CD4-positive, alpha-beta T cell treated with Interleukin-12 subunit alpha and Interleukin-12 subunit beta, for 1 hour (primary cell): ENCODE data around the gene CAMTA1.
"Not testable (repeated sequence)": the region's sequence is repeated elsewhere in the genome, so short reads cannot be mapped to it uniquely, and the experiment has no call there.

Experiments
- DNase-seq: peaks from one replicate; pipeline ENCODE4 v3.0.0-alpha.2; 2020

Gene CAMTA1

DNA sequence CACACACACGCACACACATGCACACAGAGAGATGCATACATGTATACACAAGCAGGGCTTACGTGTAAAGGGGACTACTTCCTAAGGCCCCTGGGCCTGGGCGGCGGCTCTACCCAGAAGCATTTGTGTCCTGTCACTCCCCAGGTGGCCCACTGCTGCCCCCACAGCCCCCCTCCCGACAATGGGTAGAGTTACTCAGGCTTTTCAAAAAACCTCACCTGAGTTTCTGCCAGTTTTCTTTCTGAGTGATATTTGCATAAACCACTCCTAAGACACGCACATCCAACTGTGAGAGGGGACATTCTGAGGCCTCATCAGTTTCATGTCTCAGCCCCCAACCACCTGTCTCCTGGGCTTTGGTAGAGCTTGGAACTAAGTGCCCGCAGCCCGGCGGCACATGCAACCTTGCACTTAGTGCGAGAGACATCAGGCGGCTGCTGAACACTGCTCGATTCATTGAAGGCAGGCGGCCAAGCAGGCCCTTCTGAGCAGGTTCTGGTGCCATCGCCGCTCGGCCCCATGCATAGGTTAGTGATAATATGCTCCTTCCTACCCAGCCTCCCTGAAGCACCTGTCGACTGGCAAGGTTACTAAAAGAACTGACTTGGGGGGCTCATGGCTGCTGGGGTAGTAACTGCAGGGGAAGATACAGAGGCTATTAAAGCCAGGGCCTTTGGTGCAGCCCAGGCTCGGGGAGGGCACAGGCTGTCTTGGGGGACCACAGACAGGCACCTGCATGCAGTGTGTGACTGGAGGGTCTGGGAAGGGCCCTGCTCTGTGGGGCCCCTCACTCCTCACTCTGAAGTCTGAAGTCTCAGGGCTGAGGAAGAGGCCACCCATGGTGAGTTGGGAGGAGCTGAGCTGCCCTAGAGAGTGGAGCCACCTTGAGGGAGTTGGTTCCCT is 621.6 kb downstream of the CAMTA1 start:
- no peak for DNase-seq

DNA sequence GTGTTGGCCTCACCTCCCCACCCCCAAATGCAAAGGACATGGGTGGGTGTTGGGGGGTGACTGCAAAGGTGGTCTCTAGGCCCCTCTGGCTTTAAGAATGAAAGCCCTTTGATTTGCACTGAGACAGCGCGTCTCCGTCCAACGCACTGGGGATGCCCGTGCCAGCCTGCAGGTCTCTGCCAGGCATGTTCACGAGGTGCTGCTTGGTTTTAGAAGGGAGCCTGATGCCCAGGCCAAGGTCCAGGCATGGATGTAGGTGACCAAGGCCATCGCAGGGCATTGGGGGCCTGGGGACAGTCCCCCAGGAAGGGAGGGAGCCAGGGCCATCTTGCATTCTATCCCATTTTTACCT is 622.3 kb downstream of the CAMTA1 start:
- no peak for DNase-seq

DNA sequence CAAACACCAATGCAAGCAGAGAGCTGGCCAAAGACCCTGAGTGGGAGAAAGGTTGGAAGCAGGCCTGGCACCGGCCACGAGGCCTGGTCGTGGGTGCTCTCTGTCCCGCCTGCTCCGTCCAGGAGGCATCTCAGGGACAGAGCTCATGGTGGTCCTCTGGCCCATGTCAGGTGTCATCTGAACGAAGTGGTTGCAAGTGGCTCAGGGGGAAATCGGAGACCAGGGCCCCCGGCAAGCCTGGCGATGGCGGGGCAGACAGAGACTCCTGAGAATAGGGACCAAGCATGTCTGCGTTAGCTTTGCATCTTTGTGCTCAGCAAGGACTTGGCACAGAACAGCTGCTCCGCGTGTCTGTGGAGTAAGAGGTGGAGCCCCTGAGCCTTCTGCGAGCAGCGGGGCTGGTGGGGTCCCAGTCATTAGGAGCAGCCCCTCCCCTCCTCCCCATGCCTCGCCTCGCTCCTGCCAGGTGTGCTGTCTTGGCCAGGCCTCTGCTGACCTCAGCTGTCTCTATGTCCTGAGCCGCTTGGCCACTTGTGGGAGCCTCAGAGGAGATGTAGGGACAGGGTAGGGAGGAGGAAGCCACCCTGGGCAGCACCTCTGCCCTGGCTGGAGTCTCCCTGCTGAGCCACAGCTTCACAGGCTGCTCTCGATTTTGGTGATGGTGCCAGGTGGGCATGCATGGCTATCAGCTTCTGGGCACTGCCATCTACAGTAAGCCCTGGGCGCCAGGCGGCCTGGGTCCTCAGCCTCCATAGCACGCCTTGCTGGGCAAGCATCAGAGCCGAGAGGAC is 622.9 kb downstream of the CAMTA1 start:
- no peak for DNase-seq

DNA sequence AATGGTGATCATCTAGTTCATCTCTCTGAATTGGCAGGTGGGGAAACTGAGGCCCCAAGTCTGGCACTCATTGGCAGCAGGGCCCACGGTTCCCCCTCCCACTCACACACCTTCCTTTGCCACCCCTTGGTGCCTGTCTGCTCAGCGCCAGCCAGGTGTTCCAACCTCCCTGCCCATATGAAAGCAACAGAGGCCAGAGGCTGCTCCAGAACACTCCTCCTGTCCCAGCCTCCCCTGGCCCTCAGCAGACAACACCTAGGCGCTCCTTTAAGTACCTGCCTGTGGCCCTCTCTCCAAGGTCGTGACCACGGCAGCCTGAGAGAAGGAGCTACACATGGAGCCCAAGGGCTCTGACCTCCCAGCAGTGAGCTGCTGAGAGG is 623.5 kb downstream of the CAMTA1 start:
- no peak for DNase-seq

DNA sequence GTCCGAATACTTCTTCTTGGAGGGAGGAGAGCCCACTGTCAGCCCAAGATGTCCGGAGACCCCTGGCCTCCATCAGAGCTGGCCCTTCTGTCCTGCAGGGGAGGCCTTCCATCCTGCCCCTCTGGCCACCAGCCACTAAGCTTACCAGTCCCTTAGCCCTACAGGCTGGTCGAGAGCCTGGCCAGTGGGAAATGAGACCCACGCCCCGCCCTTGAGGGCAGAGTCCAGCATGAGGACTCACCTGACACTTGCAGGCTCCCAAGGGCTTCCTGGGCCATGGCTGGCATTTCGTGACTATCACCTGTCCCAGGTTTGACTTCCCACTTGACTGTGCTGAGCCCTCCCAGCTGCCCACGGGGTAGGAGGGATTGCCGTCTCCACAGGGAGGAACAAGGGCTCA is 624.0 kb downstream of the CAMTA1 start:
- no peak for DNase-seq

DNA sequence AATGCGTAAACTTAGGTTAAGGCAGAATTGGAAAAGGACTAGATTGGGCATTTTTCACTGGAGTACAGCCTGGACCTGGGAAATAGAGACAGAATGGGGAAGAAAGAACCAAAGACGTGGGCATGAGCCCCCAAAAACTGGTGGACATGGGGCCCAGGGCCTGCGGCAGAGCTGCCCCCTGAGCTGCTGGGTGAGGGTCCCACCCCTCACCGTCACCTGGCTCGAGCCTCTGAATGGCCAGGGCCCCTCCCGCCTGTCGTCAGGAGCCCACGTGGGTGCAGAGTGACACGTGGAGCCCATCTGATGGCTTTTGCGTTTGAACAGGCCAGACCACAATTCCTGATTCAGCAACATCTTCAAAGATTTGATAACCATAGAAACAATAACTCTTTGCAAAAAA is 624.9 kb downstream of the CAMTA1 start:
- DNase-seq: no peak

DNA sequence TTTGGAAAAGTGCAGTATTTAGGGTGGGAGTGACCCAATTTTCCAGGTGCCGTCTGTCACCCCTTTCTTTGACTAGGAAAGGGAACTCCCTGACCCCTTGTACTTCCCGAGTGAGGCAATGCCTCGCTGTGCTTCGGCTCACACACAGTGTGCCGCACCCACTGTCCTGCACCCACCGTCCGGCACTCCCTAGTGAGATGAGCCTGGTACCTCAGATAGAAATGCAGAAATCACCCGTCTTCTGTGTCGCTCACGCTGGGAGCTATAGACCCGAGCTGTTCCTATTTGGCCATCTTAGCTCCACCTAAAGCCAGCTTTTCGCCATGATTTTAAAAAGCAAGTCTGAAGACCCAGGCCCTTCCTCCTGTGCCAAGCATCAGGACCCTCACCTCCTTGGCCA is 632.4 kb downstream of the CAMTA1 start:
- not testable (repeated sequence) for DNase-seq

DNA sequence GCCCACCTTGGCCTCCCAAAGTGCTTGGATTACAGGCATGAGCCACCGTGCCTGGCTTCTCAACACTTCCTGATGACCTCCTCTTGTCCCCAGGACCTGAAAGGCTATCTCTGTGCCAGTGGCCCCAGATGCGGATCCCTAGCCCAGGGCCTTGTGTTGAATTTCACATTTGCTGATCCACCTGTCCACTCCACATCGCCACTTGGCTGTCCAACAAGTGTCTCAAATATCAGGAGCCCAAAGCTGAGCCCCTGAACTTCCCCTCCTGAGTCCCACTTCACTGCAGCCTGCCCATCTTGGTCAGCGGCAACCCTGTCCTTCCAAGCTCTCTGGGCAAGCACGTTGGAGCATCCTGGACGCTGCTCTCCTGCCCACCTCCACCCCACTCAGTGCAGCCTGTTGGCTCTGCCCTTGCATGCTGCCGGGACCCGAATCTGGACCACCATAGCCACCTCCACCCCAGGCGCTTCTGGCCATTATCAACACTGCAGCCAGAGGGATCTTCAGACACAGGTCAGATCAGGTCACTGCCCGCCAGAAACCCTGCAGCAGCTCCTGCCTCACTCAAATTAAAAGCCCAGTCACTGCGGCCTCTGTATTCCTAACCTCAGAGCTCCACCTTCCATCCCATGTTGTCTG is 633.3 kb downstream of the CAMTA1 start:
- DNase-seq: no peak

DNA sequence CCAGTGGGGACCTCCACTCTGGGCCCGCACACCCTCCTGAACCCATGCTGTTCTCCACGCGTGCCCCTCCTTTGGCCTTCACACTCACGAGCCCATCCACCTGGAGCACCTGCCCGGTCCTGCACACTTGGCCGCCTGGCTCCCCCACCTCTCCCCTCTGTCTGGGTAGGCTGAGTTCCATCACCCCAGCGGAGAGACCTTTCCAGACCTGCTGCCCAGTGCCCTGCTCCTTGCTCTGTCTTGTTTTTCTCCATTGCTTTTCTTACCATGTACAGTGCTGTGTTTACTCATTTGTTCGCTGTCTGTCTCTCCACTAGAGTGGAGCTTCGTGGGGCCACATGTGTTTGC is 634.8 kb downstream of the CAMTA1 start:
- no peak for DNase-seq

DNA sequence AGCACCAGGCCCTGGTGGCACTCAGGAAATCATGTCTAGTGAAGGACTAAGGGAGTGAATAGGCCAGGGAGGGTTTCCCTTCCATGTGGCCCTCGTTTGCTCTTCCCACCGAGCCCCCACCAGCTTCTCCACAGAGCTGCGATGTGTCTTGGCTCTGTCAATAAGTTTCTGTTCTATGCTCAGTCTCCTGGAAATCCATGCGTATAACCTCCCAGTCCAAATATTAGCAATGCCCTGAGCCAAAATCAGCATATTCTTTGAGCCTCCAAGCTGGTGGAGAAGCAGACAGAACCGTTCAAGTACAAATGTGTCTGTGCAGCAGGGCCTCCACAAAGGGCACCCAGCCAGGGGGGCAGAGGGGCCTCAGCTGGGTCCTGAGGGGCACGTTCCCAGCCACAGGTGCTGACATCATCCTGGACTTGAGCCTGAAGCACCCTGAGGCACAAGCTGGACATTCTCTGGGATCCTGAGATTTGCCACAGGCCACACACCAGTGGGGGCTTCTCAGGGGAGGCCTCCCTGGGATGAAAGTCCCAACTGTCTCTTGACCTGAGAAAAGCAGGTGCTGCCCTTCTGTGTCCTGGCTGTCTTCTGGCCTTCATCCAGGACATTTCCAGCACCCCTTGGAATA is 635.3 kb downstream of the CAMTA1 start:
- no peak for DNase-seq

DNA sequence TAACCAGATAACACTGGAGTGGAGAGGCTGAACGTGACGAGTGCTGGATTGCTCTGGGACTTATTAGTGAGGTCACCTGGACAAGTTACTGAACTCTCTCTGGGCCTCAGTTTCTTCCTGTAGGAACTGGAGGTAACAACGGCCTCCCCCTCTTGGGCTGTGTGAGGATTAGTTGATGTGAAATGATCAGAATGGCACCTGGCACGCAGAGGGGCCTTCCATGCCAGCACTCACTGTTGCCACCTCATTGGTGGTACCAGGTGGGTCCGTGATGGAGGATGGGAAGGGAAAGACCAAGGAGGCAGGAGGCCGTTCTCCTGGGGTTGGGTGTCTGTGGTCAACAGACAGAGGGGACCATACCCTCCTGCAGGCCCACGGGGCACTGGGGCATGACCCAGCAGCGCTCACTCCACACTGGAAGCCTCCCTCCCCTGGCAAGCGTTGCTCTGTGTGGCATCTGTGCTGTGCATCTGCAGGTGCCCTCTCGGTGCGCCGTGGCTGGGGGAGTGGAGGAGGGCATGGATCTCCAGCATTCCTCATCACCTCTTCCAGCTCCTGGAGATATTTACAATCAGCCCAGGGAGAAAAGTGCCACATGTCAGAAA is 636.3 kb downstream of the CAMTA1 start:
- DNase-seq: no peak

DNA sequence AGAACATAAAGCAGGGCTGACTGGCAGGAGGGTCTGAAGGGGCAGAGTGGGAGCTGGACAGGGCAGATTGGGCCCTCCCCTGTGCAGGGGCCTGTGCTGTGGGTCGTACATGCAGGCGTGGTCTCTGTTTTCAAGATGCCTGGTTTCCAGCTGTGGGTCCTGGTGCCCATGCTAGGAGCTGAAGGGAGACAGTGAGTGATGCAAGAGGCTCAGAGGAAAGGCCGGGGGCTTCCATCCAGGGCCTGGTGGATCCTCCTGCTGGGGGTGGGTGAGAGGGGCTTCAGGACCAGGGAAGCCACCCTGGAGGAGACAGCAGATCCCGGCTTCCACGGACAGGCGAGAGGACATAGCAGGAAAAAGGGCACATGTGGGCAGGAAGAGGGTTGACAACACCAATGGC is 636.8 kb downstream of the CAMTA1 start:
- DNase-seq: no peak

DNA sequence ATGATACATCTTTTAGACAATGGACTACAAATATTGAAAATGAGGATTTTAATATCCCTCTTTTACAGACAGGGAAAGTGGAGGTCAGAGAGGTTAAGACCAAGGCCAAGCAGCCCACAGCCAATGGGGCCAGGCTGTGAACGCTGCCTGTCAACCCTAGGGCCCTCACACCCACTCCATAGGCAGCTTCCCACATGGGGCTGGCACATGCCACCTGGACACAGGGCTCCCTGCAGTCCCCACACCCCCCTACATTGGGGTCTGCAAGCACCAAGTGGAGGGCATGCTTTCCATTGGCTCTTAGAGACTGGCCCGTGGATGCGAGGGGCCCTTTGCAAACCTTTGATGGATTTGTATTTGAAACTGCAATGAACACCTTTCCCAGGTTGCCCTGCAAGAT is 637.3 kb downstream of the CAMTA1 start:
- DNase-seq: no peak

DNA sequence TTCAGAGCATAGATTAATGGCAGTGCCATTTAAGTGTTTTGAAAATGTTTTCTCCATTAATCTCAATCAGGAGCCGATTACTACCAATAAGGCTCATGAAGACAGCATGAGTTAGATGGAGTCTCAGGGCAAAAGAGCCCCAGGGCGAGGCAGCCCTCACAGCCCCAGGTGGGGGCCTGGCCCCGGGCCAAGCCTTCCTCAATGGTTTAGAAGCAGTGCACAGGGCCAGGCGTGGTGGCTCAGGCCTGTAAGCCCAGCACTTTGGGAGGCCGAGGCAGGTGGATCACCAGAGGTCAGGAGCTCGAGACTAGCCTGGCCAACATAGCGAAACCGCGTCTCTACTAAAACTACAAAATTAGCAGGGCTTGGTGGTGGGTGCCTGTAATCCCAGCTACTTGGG is 637.7 kb downstream of the CAMTA1 start:
- no peak for DNase-seq

DNA sequence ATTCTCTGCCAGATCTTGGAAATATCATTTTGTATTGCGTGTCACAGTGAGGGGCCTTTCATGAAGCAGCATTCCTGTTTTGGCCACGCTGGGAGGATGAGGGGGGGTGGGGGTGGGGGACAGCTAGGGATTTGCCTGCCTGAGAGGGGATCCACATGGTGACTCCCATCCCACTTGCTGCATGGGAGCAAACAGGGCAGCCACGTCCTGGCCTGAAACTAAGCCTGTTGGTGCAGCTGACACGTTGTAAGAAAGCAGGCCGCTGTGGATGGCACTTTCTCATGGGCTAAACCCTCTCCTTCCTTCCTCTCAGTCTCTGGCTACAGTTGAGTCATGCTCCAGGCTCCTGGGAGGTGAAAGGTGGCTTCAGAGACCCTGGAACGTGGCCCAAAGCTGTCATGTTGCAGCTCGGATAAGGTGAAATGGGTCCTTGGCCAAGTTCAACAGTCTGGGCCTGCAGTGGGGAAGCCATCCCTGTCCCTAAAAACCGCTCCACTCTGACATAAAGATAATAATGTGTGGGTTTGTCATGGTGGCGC is 639.2 kb downstream of the CAMTA1 start:
- DNase-seq: no peak

DNA sequence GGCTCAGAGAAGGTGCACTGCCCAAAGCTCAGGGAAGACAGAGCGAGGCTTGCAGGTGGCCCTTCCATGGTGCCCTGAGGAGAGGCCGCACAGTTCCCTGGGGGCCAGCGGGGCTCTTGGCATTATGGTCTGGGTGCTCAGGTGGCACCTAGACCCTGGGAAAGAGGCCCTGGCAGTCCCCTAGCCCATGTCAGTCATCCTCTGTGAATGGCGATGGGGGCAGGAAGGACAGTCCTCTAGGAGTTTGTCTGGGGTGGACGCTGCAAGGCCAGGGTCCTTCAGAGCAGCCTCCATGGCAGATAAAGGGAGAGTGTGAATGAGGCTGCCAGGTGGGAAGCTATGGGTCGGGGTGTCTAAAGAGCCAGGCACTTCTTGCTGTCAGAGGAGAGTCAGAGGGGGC is 640.0 kb downstream of the CAMTA1 start:
- no peak for DNase-seq

DNA sequence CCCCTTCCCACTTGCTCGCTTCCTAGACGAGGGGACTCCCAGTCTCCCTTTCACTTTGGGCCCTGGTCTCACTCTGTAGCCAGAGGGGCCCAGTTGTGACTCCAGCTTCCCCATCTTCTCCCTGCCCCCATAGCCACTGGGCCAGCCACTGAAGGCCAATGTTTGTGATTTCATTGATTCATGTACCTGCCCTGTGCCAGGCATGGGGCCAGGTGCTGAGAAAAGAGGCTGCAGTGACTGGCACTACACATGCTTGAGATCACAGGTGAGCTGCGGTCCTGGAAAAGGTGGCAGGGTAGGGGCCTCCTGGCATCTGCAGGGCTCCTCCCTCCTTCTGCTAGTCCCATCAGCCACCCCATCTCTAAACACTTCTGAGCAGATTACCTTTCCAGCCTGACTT is 640.5 kb downstream of the CAMTA1 start:
- no peak for DNase-seq

DNA sequence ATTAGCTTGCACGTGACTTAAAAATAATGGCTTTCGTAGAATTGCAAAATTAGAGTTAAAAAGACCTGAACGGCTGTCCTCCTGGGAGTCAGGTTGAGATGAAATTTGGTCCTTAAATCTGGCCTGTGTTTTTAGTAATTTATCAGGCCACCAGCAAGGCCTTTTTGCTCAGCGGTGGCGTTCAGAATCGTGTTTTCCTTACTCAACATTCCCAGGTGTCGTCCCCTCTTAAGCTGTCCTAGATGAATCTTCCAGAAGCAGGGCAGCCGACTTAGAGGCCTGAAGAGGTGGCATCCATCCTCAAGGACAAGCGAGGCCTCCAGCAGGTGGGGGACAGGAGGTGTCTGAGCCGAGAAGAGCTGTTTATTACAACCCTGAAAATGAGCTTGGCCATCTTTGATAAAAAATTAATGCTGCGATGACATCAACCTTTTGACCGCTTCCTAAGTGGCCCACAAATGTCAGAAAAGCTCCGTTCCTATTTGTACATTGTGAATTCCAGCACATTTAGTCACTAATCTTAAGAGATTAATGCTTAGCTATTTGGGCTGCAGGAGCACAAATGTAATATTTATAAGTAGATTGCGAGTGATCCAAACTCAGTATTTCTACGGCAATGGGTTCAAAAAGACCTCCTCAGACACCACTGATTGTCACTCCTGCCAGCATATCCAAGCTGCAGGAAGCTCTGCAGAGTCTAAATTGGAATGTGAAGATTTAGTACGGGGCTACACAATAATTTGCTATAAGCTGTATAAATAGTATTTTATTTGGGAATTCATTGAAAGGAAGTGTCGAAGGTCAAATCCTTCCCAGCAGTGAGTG is 641.7 kb downstream of the CAMTA1 start:
- no peak for DNase-seq

DNA sequence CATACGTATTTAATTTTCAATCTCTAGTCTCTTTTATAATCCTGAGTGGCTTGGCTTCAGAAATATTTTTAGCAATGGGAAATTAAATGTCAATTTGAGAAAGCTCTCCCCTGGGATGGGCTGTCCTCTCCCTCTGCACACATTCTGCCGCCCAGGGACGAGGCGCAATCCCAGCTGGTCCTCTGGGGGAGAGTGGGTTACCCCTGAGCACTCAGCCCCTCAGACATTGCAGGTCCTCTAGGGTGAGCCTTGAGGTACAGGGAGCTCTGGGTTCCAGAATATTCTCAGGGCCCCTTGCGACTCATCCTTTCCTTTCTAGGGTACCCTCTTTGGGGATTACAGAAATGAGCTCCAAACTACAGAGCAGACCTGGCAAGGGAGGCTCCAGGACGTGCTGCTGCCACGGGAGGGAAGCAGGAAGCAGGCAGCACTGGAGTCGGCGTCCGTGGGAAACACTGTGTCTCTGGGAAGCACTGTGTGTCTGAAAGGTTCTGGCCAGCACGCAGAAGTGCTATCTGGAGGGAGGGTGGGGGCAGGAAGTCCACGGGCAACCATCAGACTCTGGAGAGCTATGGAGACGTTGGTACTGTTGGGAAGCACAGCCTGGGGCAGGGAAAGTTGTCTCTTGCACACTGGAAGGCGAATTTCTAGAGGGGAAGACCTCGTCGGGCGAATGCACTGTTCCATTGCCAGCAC is 642.5 kb downstream of the CAMTA1 start:
- DNase-seq: no peak

DNA sequence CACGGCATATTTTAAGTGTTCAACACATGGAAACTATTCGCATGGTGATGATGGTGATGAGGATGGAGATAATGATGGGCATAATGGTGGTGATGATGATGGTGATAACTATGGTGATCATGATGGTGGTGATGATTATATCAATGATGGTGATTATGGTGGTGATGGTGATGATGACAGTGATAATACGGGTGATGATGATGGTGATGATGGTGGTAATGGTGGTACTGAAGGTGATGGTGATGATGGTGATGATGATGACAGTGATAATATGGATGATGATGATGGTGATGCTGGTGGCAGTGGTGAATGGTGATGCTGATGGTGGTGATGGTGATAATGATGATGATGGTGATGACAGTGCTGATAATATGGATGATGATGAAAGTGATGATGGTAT is 644.0 kb downstream of the CAMTA1 start:
- DNase-seq: no peak

DNA sequence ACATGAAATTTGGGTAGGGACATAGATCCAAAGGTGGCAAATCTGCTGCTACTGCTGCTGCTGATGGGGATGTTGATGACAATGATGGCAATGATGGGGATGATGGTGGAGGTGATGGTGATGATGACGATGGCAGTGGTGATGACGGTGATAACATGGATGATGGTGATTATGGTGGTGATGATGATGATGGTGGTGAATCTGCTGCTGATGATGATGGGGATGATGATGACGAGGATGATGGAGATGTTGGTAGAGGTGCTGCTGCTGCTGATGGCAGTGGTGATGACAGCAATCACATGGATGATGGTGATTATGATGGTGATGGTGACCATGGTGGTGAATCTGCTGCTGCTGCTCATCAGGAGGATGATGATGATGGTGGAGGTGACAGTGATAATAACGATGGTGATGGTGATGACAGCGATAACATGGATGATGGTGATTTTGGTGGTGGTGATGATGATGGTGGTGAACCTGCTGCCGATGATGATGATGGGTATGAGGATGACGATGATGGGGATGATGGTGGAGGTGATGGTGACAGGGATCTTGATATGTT is 644.9 kb downstream of the CAMTA1 start:
- no peak for DNase-seq
